GM19023 (cell line): ENCODE measurements around the gene IGF1R.

ENCODE experiments used
- ATAC-seq: cut with Tn5 transposase; IDR thresholded peaks from one replicate; pipeline ENCODE4 v1.9.1; 2021; ENCODE audit warnings: mild to moderate bottlenecking, moderate library complexity; ENCODE audit not compliant: unreplicated experiment

Gene IGF1R

GRCh38 chr15:98813951-98814350, 165.6 kb downstream of the IGF1R start:
- ATAC-seq = no peak

- no peak for ATAC-seq
Measured at GRCh38 chr15:98815207-98815606, 166.9 kb downstream of the IGF1R start.

GRCh38 chr15:98817745-98818144, 169.4 kb downstream of the IGF1R start:
- no peak for ATAC-seq

GRCh38 chr15:98823012-98823458, 174.7 kb downstream of the IGF1R start:
- ATAC-seq = no peak

GRCh38 chr15:98823616-98824015, 175.3 kb downstream of the IGF1R start:
- no peak for ATAC-seq

GRCh38 chr15:98824595-98824994, 176.3 kb downstream of the IGF1R start:
- ATAC-seq = no peak

GRCh38 chr15:98826658-98827057, 178.3 kb downstream of the IGF1R start:
- no peak for ATAC-seq

- ATAC-seq = no peak
Measured at GRCh38 chr15:98827217-98827616, 178.9 kb downstream of the IGF1R start.

GRCh38 chr15:98830034-98830634, 181.8 kb downstream of the IGF1R start:
- ATAC-seq = no peak

- ATAC-seq = no peak
Measured at GRCh38 chr15:98834976-98835375, 186.6 kb downstream of the IGF1R start.

- no peak for ATAC-seq
Measured at GRCh38 chr15:98835876-98836275, 187.5 kb downstream of the IGF1R start.

GRCh38 chr15:98838387-98839259, 190.3 kb downstream of the IGF1R start:
- no peak for ATAC-seq

GRCh38 chr15:98840053-98840452, 191.7 kb downstream of the IGF1R start:
- ATAC-seq = no peak

GRCh38 chr15:98841419-98841970, 193.2 kb downstream of the IGF1R start:
- no peak for ATAC-seq

- ATAC-seq = no peak
Measured at GRCh38 chr15:98842192-98842972, 194.0 kb downstream of the IGF1R start.

- ATAC-seq = no peak
Measured at GRCh38 chr15:98842973-98843285, 194.6 kb downstream of the IGF1R start.

- no peak for ATAC-seq
Measured at GRCh38 chr15:98843844-98844243, 195.5 kb downstream of the IGF1R start.

GRCh38 chr15:98844261-98844660, 195.9 kb downstream of the IGF1R start:
- ATAC-seq = no peak

GRCh38 chr15:98845138-98845884, 197.0 kb downstream of the IGF1R start:
- no peak for ATAC-seq

GRCh38 chr15:98850961-98851572, 202.7 kb downstream of the IGF1R start:
- ATAC-seq = no peak
